ENCODE measurements around the gene TPR.

The TPR gene

GRCh38 chr1:186283374-186283773, 91.7 kb downstream of the TPR start:
- no peak for DNase-seq

GRCh38 chr1:186282466-186282865, 92.6 kb downstream of the TPR start:
- no peak for DNase-seq

- no peak for DNase-seq
These were observed 99.2 kb downstream of the TPR start for GRCh38 chr1:186275822-186276221.

GRCh38 chr1:186272486-186272885, 102.6 kb downstream of the TPR start:
- no peak for DNase-seq

- no peak for DNase-seq
These were observed 104.0 kb downstream of the TPR start for GRCh38 chr1:186271032-186271431.
